ENCODE results near the gene UGT1A9. TPM values are rescaled to one million over a fixed set of nuclear protein-coding genes. Genes with fewer than 3 reads are reported as not detected.

Gene UGT1A9
- total and polyA plus RNA-seq, 9 donors, result not detected

- Histone ChIP-seq H3K27ac (ENCODE audit: low read length) (no peak overlapping the region), H3K27me3 (ENCODE audit: control insufficient read depth, insufficient read depth, low read length) (peaks cover 8% of the 10 kb centered on the region), H3K36me3 (ENCODE audit: control insufficient read depth, insufficient read depth, low read length) (no peaks in the 10 kb centered on the region), H3K4me3 (ENCODE audit: low read length) (no peak overlapping the region), H3K9me3 (replicated peaks; ENCODE audit: control insufficient read depth, low read depth, low read length) (no peaks in the 10 kb centered on the region), H3K4me1 (ENCODE audit: control insufficient read depth, insufficient read depth, low read length) (no peaks in the 10 kb centered on the region)
- DNase-seq, result no peak
- WGBS (ENCODE audit: insufficient coverage), result no CpG with 5 or more reads among the region's 2 CpGs
Measured at GRCh38 chr2:233803292-233803911, 131.7 kb downstream of the UGT1A9 start.

- 75% methylated on average over 7 of the region's 8 CpGs for WGBS (ENCODE audit: insufficient coverage)
- DNase-seq, result no peak
- Histone ChIP-seq H3K4me1 (ENCODE audit: control insufficient read depth, insufficient read depth, low read length) (no peaks in the 10 kb centered on the region), H3K9me3 (replicated peaks; ENCODE audit: control insufficient read depth, low read depth, low read length) (no peaks in the 10 kb centered on the region), H3K27me3 (ENCODE audit: control insufficient read depth, insufficient read depth, low read length) (peaks cover 11% of the 10 kb centered on the region), H3K4me3 (ENCODE audit: low read length) (no peak overlapping the region), H3K27ac (ENCODE audit: low read length) (no peak overlapping the region), H3K36me3 (ENCODE audit: control insufficient read depth, insufficient read depth, low read length) (no peaks in the 10 kb centered on the region)
Measured at GRCh38 chr2:233803994-233804393, 132.3 kb downstream of the UGT1A9 start.

- DNase-seq, result no peak
- no peak overlapping the region for H3K27ac ChIP-seq (ENCODE audit: low read length)
- H3K4me3 ChIP-seq (ENCODE audit: low read length), result no peak overlapping the region
- no peaks in the 10 kb centered on the region for H3K36me3 ChIP-seq (ENCODE audit: control insufficient read depth, insufficient read depth, low read length)
- H3K4me1 ChIP-seq (ENCODE audit: control insufficient read depth, insufficient read depth, low read length), result no peaks in the 10 kb centered on the region
- WGBS (ENCODE audit: insufficient coverage), result 76% methylated on average over 6 of the region's 12 CpGs
- H3K9me3 ChIP-seq (replicated peaks; ENCODE audit: control insufficient read depth, low read depth, low read length), result no peaks in the 10 kb centered on the region
- H3K27me3 ChIP-seq (ENCODE audit: control insufficient read depth, insufficient read depth, low read length), result peaks cover 11% of the 10 kb centered on the region
Measured at GRCh38 chr2:233807215-233807865, 135.6 kb downstream of the UGT1A9 start.

GRCh38 chr2:233807966-233808935, 136.6 kb downstream of the UGT1A9 start:
- Histone ChIP-seq H3K4me3 (ENCODE audit: low read length) (no peak overlapping the region), H3K27ac (ENCODE audit: low read length) (no peak overlapping the region), H3K27me3 (ENCODE audit: control insufficient read depth, insufficient read depth, low read length) (peaks cover 11% of the 10 kb centered on the region), H3K9me3 (replicated peaks; ENCODE audit: control insufficient read depth, low read depth, low read length) (no peaks in the 10 kb centered on the region), H3K36me3 (ENCODE audit: control insufficient read depth, insufficient read depth, low read length) (no peaks in the 10 kb centered on the region), H3K4me1 (ENCODE audit: control insufficient read depth, insufficient read depth, low read length) (no peaks in the 10 kb centered on the region)
- 100% methylated on average over 3 of the region's 10 CpGs for WGBS (ENCODE audit: insufficient coverage)
- no peak for DNase-seq

GRCh38 chr2:233810385-233810784, 138.7 kb downstream of the UGT1A9 start:
- peaks cover 7% of the 10 kb centered on the region for H3K27me3 ChIP-seq (ENCODE audit: control insufficient read depth, insufficient read depth, low read length)
- DNase-seq, result no peak
- WGBS (ENCODE audit: insufficient coverage), result 77% methylated on average over 5 of the region's 6 CpGs

GRCh38 chr2:233811087-233811486, 139.4 kb downstream of the UGT1A9 start:
- Histone ChIP-seq H3K27ac (ENCODE audit: low read length) (no peak overlapping the region), H3K4me3 (ENCODE audit: low read length) (no peak overlapping the region), H3K27me3 (ENCODE audit: control insufficient read depth, insufficient read depth, low read length) (peaks cover 7% of the 10 kb centered on the region), H3K9me3 (replicated peaks; ENCODE audit: control insufficient read depth, low read depth, low read length) (no peaks in the 10 kb centered on the region), H3K4me1 (ENCODE audit: control insufficient read depth, insufficient read depth, low read length) (no peaks in the 10 kb centered on the region), H3K36me3 (ENCODE audit: control insufficient read depth, insufficient read depth, low read length) (no peaks in the 10 kb centered on the region)
- 75% methylated on average over 3 of the region's 4 CpGs for WGBS (ENCODE audit: insufficient coverage)
- no peak for DNase-seq

More at GRCh38 chr2:233810385-233810784, 138.7 kb downstream of the UGT1A9 start:
- Histone ChIP-seq H3K27ac (ENCODE audit: low read length) (no peak overlapping the region), H3K9me3 (replicated peaks; ENCODE audit: control insufficient read depth, low read depth, low read length) (no peaks in the 10 kb centered on the region), H3K36me3 (ENCODE audit: control insufficient read depth, insufficient read depth, low read length) (no peaks in the 10 kb centered on the region), H3K4me3 (ENCODE audit: low read length) (no peak overlapping the region), H3K4me1 (ENCODE audit: control insufficient read depth, insufficient read depth, low read length) (no peaks in the 10 kb centered on the region)

GRCh38 chr2:233811732-233812131, 140.0 kb downstream of the UGT1A9 start:
- 90% methylated on average over 6 of the region's 8 CpGs for WGBS (ENCODE audit: insufficient coverage)

GRCh38 chr2:233813236-233814055, 141.7 kb downstream of the UGT1A9 start:
- no peaks in the 10 kb centered on the region for H3K9me3 ChIP-seq (replicated peaks; ENCODE audit: control insufficient read depth, low read depth, low read length)
- no peak overlapping the region for H3K4me3 ChIP-seq (ENCODE audit: low read length)
- no peaks in the 10 kb centered on the region for H3K4me1 ChIP-seq (ENCODE audit: control insufficient read depth, insufficient read depth, low read length)
- H3K27ac ChIP-seq (ENCODE audit: low read length), result no peak overlapping the region
- peaks cover 5% of the 10 kb centered on the region for H3K27me3 ChIP-seq (ENCODE audit: control insufficient read depth, insufficient read depth, low read length)
- no peaks in the 10 kb centered on the region for H3K36me3 ChIP-seq (ENCODE audit: control insufficient read depth, insufficient read depth, low read length)
- DNase-seq, result no peak
- WGBS (ENCODE audit: insufficient coverage), result 83% methylated on average over 1 of the region's 3 CpGs

More at GRCh38 chr2:233811732-233812131, 140.0 kb downstream of the UGT1A9 start:
- no peaks in the 10 kb centered on the region for H3K4me1 ChIP-seq (ENCODE audit: control insufficient read depth, insufficient read depth, low read length)
- peaks cover 7% of the 10 kb centered on the region for H3K27me3 ChIP-seq (ENCODE audit: control insufficient read depth, insufficient read depth, low read length)
- no peaks in the 10 kb centered on the region for H3K9me3 ChIP-seq (replicated peaks; ENCODE audit: control insufficient read depth, low read depth, low read length)
- H3K36me3 ChIP-seq (ENCODE audit: control insufficient read depth, insufficient read depth, low read length), result no peaks in the 10 kb centered on the region
- no peak overlapping the region for H3K27ac ChIP-seq (ENCODE audit: low read length)
- no peak for DNase-seq
- H3K4me3 ChIP-seq (ENCODE audit: low read length), result no peak overlapping the region

- Histone ChIP-seq H3K4me1 (ENCODE audit: control insufficient read depth, insufficient read depth, low read length) (no peaks in the 10 kb centered on the region), H3K27ac (ENCODE audit: low read length) (no peak overlapping the region), H3K4me3 (ENCODE audit: low read length) (no peak overlapping the region), H3K9me3 (replicated peaks; ENCODE audit: control insufficient read depth, low read depth, low read length) (no peaks in the 10 kb centered on the region), H3K27me3 (ENCODE audit: control insufficient read depth, insufficient read depth, low read length) (peaks cover 2% of the 10 kb centered on the region), H3K36me3 (ENCODE audit: control insufficient read depth, insufficient read depth, low read length) (no peaks in the 10 kb centered on the region)
- DNase-seq, result no peak
- WGBS (ENCODE audit: insufficient coverage), result 80% methylated on average over 1 of the region's 2 CpGs
Measured at GRCh38 chr2:233814056-233814835, 142.5 kb downstream of the UGT1A9 start.
